Nephron (organoid): ENCODE measurements around the gene KCNJ9.
"Not testable (repeated sequence)": the region's sequence is repeated elsewhere in the genome, so short reads cannot be mapped to it uniquely, and the experiment has no call there.

Source experiments
- H3K27ac Mint-ChIP-seq, 3 experiments: 2 replicates each; pipeline ENCODE4 v1.8.0; 2020; ENCODE audit warnings: mixed read lengths in 3 of 3, mild to moderate bottlenecking in 2 of 3, moderate library complexity in 1 of 3
- H3K27me3 Mint-ChIP-seq: 2 replicates; pipeline ENCODE4 v1.8.0; 2021; ENCODE audit warnings: low read depth, mild to moderate bottlenecking, moderate library complexity, mixed read lengths
- H3K36me3 Mint-ChIP-seq: 2 replicates; pipeline ENCODE4 v1.8.0; 2020; ENCODE audit warnings: low read depth, mixed read lengths
- H3K4me1 Mint-ChIP-seq: 2 replicates; pipeline ENCODE4 v1.8.0; 2020; ENCODE audit warnings: mixed read lengths
- H3K4me3 Mint-ChIP-seq, 3 experiments: 2 replicates each; pipeline ENCODE4 v1.8.0; 2020; ENCODE audit warnings: mild to moderate bottlenecking in 3 of 3, mixed read lengths in 3 of 3, moderate library complexity in 2 of 3
- H3K9me3 Mint-ChIP-seq: 2 replicates; pipeline ENCODE4 v1.8.0; 2020; ENCODE audit warnings: mixed read lengths
- TF ChIP-seq, protein P1 (sequence below), 3 experiments: fragments of 200-600 bp; sonication (generic); IDR thresholded peaks; one replicate each; pipeline ENCODE4 v1.5.0; 2021; ENCODE audit warnings: antibody characterized with exemption in 3 of 3; ENCODE audit not compliant: unreplicated experiment in 3 of 3

Gene KCNJ9

DNA sequence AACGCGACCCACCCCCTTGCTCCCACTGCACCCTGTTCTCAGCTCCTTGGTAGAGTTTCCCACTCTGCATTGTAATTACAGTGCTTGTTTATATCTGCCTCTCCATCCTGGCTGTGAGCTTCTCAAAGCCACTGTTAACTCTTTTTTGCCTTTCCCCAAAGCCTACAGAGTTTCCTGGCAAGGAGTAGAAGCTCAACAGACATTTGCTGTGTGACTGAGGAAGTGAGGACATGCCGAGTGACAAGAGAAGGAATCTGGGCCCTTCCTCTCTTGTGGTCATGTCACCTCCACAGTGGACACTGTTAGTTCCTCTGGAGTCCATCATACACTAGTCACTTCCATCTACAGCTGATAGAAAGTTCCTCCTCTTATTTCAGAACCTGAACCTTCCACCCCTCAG, 23.1 kb downstream of the KCNJ9 start:
- peak overlapping the region; percentile 77 to 89 (median 86) for H3K27ac Mint-ChIP-seq
- peaks cover 8% of the 10 kb centered on the region for H3K27me3 Mint-ChIP-seq
- no peaks in the 10 kb centered on the region for H3K9me3 Mint-ChIP-seq
- H3K36me3 Mint-ChIP-seq: no peaks in the 10 kb centered on the region
- peaks cover 61% of the 10 kb centered on the region for H3K4me1 Mint-ChIP-seq
- TF ChIP-seq, protein P1, sequence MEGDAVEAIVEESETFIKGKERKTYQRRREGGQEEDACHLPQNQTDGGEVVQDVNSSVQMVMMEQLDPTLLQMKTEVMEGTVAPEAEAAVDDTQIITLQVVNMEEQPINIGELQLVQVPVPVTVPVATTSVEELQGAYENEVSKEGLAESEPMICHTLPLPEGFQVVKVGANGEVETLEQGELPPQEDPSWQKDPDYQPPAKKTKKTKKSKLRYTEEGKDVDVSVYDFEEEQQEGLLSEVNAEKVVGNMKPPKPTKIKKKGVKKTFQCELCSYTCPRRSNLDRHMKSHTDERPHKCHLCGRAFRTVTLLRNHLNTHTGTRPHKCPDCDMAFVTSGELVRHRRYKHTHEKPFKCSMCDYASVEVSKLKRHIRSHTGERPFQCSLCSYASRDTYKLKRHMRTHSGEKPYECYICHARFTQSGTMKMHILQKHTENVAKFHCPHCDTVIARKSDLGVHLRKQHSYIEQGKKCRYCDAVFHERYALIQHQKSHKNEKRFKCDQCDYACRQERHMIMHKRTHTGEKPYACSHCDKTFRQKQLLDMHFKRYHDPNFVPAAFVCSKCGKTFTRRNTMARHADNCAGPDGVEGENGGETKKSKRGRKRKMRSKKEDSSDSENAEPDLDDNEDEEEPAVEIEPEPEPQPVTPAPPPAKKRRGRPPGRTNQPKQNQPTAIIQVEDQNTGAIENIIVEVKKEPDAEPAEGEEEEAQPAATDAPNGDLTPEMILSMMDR (IDR thresholded peaks at IDR 0.05; ENCODE audit: unreplicated experiment in 3 of 3): no peak
- no peak overlapping the region for H3K4me3 Mint-ChIP-seq

- H3K9me3 Mint-ChIP-seq: no peaks in the 10 kb centered on the region
- peaks cover 8% of the 10 kb centered on the region for H3K27me3 Mint-ChIP-seq
- H3K36me3 Mint-ChIP-seq: no peaks in the 10 kb centered on the region
- TF ChIP-seq, protein P1 (IDR thresholded peaks at IDR 0.05; ENCODE audit: unreplicated experiment in 3 of 3): no peak
- peak overlapping the region in 1 of 3 experiments; percentile 86 for H3K27ac Mint-ChIP-seq
- H3K4me1 Mint-ChIP-seq: peaks cover 65% of the 10 kb centered on the region
- H3K4me3 Mint-ChIP-seq: no peak overlapping the region
These were observed 23.8 kb downstream of the KCNJ9 start for GRCh38 chr1:160105155-160105554.

DNA sequence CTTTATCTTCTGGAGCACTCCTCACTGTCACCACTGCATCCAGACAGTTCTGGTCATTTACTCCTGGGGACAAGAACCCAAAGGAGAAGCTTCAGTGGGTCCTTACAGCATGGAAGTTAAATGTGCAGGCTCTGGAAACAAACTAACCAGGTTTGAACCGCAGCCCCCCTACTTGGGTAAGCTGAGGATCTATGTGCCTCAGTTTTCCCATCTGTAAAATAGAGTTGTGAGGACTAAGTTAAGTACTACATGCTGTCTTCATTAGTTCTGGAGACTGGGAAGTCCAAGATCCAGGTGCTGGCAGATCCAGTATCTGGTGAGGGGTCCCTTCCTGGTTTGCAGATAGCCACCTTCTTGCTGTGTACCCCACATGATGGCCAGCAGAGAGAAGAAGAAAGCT, 26.2 kb downstream of the KCNJ9 start:
- Mint-ChIP-seq H3K36me3 (no peaks in the 10 kb centered on the region), H3K27me3 (peaks cover 8% of the 10 kb centered on the region), H3K27ac (no peak overlapping the region), H3K4me1 (peaks cover 58% of the 10 kb centered on the region), H3K9me3 (no peaks in the 10 kb centered on the region), H3K4me3 (no peak overlapping the region)
- TF ChIP-seq, protein P1 (IDR thresholded peaks at IDR 0.05; ENCODE audit: unreplicated experiment in 3 of 3): no peak

DNA sequence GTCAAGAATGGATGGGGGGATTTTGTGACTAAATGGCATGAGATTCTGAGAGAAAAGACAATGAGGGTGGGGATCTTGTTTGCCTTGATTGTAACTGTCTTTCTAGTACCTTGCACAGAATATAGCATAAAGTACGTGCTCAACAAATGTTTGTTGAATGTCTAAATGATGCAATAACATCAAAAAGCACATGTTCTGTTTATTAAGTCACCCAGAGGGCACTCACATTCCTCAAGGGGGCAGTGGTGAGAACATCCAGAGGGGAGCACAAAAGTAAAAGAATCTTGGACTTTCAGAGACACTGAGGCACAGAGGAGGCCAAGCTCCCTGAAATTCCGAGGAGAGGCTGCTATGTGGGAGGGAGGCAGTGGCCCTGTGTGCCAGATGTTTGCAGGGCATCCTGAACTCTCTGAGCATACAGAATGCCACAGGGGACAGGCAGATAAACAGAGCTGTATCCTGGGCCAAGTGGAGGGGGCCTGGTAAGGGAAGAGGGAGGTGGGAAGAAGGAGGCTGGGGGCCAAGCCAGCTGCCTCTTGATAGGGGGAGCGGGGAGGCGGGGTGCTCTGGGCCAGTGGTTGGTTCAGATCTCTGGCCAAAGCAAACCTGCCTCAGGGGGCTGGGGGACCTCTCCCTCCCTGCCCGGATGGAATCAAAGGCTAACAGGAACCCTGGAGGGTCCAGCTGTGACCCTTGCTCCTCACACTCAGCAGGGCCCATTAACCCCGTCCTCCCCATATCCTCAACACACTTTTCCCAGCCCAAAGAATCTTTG, 27.7 kb downstream of the KCNJ9 start:
- H3K36me3 Mint-ChIP-seq: no peaks in the 10 kb centered on the region
- no peaks in the 10 kb centered on the region for H3K9me3 Mint-ChIP-seq
- H3K27ac Mint-ChIP-seq: peak overlapping the region; percentile 26 to 70 (median 66)
- TF ChIP-seq, protein P1 (IDR thresholded peaks at IDR 0.05; ENCODE audit: unreplicated experiment in 3 of 3): peak; percentile 35 to 53 (median 51)
- H3K4me1 Mint-ChIP-seq: peaks cover 56% of the 10 kb centered on the region
- peak overlapping the region in 1 of 3 experiments; percentile 19 for H3K4me3 Mint-ChIP-seq
- peaks cover 8% of the 10 kb centered on the region for H3K27me3 Mint-ChIP-seq

- Mint-ChIP-seq H3K36me3 (no peaks in the 10 kb centered on the region), H3K4me3 (no peak overlapping the region), H3K9me3 (no peaks in the 10 kb centered on the region), H3K27me3 (peaks cover 8% of the 10 kb centered on the region), H3K27ac (peak overlapping the region; percentile 26 to 66 (median 46)), H3K4me1 (peaks cover 56% of the 10 kb centered on the region)
- TF ChIP-seq, protein P1 (IDR thresholded peaks at IDR 0.05; ENCODE audit: unreplicated experiment in 3 of 3): no peak
These were observed 28.3 kb downstream of the KCNJ9 start for GRCh38 chr1:160109686-160110085.

GRCh38 chr1:160111462-160111861, 30.1 kb downstream of the KCNJ9 start:
- H3K4me1 Mint-ChIP-seq: peaks cover 64% of the 10 kb centered on the region
- H3K4me3 Mint-ChIP-seq, H3K36me3 Mint-ChIP-seq, H3K27me3 Mint-ChIP-seq, H3K9me3 Mint-ChIP-seq, H3K27ac Mint-ChIP-seq: not testable (repeated sequence)
